Measurements from ENCODE around the gene GATC.
A peak's percentile ranks its signal among the peaks of the same experiment; 100 is the strongest.
"Not testable (repeated sequence)": the region's sequence is repeated elsewhere in the genome, so short reads cannot be mapped to it uniquely, and the experiment has no call there.

Gene GATC

GRCh38 chr12:120437735-120438494, 8.3 kb upstream of the GATC start, which contains the start of gene COX6A1:
Gene COX6A1, plus strand, starts transcription at chr12:120438113. Its CDS starts 14 bp downstream, at chr12:120438127.
- DNase-seq: peak; percentile 99

GRCh38 chr12:120438495-120439198, 7.6 kb upstream of the GATC start:
- no peak for DNase-seq

GRCh38 chr12:120439646-120440247, 6.5 kb upstream of the GATC start:
- peak; percentile 81 for DNase-seq

- no peak for DNase-seq
Measured at GRCh38 chr12:120444676-120445075, 1.6 kb upstream of the GATC start.

- DNase-seq: not testable (repeated sequence)
Measured at GRCh38 chr12:120446844-120447178, 567 bp downstream of the GATC start.

GRCh38 chr12:120447992-120448391, 1.7 kb downstream of the GATC start:
- no peak for DNase-seq

- not testable (repeated sequence) for DNase-seq
Measured at GRCh38 chr12:120452524-120452923, 6.3 kb downstream of the GATC start.

GRCh38 chr12:120453060-120453750, 7.0 kb downstream of the GATC start:
- no peak for DNase-seq

GRCh38 chr12:120453977-120454376, 7.7 kb downstream of the GATC start:
- DNase-seq: peak; percentile 57

- DNase-seq: no peak
Measured at GRCh38 chr12:120455302-120455701, 9.1 kb downstream of the GATC start.

GRCh38 chr12:120457133-120457532, 10.9 kb downstream of the GATC start:
- no peak for DNase-seq

- DNase-seq: no peak
Measured at GRCh38 chr12:120460157-120460556, 13.9 kb downstream of the GATC start.

- DNase-seq: no peak
Measured at GRCh38 chr12:120462099-120462640, 15.9 kb downstream of the GATC start.

GRCh38 chr12:120463712-120464111, 17.5 kb downstream of the GATC start:
- no peak for DNase-seq

- no peak for DNase-seq
Measured at GRCh38 chr12:120465756-120466155, 19.5 kb downstream of the GATC start.

GRCh38 chr12:120466560-120467315, 20.5 kb downstream of the GATC start:
- peak; percentile 46 for DNase-seq

- DNase-seq: no peak
Measured at GRCh38 chr12:120467439-120467838, 21.2 kb downstream of the GATC start.

- peak; percentile 51 for DNase-seq
Measured at GRCh38 chr12:120468325-120468820, 22.1 kb downstream of the GATC start.

GRCh38 chr12:120468821-120469449, 22.7 kb downstream of the GATC start:
- peak; percentile 51 for DNase-seq

GRCh38 chr12:120469450-120470149, 23.4 kb downstream of the GATC start, which contains the start of gene SRSF9:
Gene SRSF9, minus strand, starts transcription at chr12:120469748. Its CDS starts 139 bp downstream, at chr12:120469609.
- peak; percentile 98 for DNase-seq
